HG03469 (cell line): ENCODE data around the gene OR56B4.
"Not testable (repeated sequence)": the region's sequence is repeated elsewhere in the genome, so short reads cannot be mapped to it uniquely, and the experiment has no call there.

Source experiments
- ATAC-seq: cut with Tn5 transposase; IDR thresholded peaks from one replicate; pipeline ENCODE4 v1.9.1; 2021; ENCODE audit warnings: mild to moderate bottlenecking, moderate library complexity, moderate number of reproducible peaks; ENCODE audit not compliant: unreplicated experiment

OR56B4 gene

GRCh38 chr11:6143737-6144136, 36.3 kb downstream of the OR56B4 start:
- ATAC-seq, result not testable (repeated sequence)

GRCh38 chr11:6151117-6151516, 43.6 kb downstream of the OR56B4 start:
- no peak for ATAC-seq

GRCh38 chr11:6152126-6152525, 44.6 kb downstream of the OR56B4 start:
- ATAC-seq, result no peak

- no peak for ATAC-seq
Observed at GRCh38 chr11:6156628-6157359, 49.3 kb downstream of the OR56B4 start.
